Astrocyte (in vitro differentiated cells and primary cell): Measurements from ENCODE around the gene KRTAP4-2.

Experiments
- CTCF ChIP-seq: IDR thresholded peaks from 2 replicates; pipeline ENCODE4 v1.5.1; 2011; ENCODE audit warnings: low read depth, mild to moderate bottlenecking, inconsistent platforms, low read length, moderate library complexity; ENCODE audit not compliant: insufficient read depth
- EZH2 ChIP-seq: IDR thresholded peaks from 2 replicates; pipeline ENCODE4 v1.6.1; 2012; ENCODE audit warnings: mild to moderate bottlenecking, low read length, inconsistent platforms; ENCODE audit not compliant: insufficient read depth

GRCh38 chr17:41184480-41184961, 6.5 kb upstream of the KRTAP4-2 start, which contains the start of gene KRTAP4-1:
- TF ChIP-seq CTCF: no peak
- no peak for TF ChIP-seq EZH2
